HuH-7.5 (cell line): Measurements from ENCODE around the gene DYRK1B.
A peak's percentile ranks its signal among the peaks of the same experiment; 100 is the strongest.

Experiments
- DNase-seq: peaks from one replicate; pipeline ENCODE4 v3.0.0; 2011; ENCODE audit warnings: low spot score

DYRK1B gene

GRCh38 chr19:39858541-39858940, 24.6 kb upstream of the DYRK1B start:
- no peak for DNase-seq

- DNase-seq, result no peak
Observed at GRCh38 chr19:39852882-39853281, 18.9 kb upstream of the DYRK1B start.

- no peak for DNase-seq
Observed at GRCh38 chr19:39850892-39851291, 16.9 kb upstream of the DYRK1B start.

GRCh38 chr19:39848392-39848791, 14.4 kb upstream of the DYRK1B start:
- no peak for DNase-seq

GRCh38 chr19:39847525-39847924, 13.6 kb upstream of the DYRK1B start:
- no peak for DNase-seq

- no peak for DNase-seq
Observed at GRCh38 chr19:39846678-39847486, 12.9 kb upstream of the DYRK1B start.

- peak; percentile 99 for DNase-seq
Observed at GRCh38 chr19:39845933-39846677, 12.1 kb upstream of the DYRK1B start, which contains the start of gene FBL. FBL (minus strand) TSS chr19:39846379; CDS start chr19:39846300, 79 bp downstream.

- DNase-seq, result peak; percentile 67
Observed at GRCh38 chr19:39845584-39845932, 11.6 kb upstream of the DYRK1B start.

GRCh38 chr19:39845172-39845571, 11.2 kb upstream of the DYRK1B start:
- DNase-seq, result no peak

- DNase-seq, result no peak
Observed at GRCh38 chr19:39843919-39844793, 10.2 kb upstream of the DYRK1B start.

- DNase-seq, result no peak
Observed at GRCh38 chr19:39842693-39843435, 8.9 kb upstream of the DYRK1B start.

GRCh38 chr19:39841041-39841440, 7.1 kb upstream of the DYRK1B start:
- DNase-seq, result no peak

- no peak for DNase-seq
Observed at GRCh38 chr19:39840492-39840891, 6.5 kb upstream of the DYRK1B start.

GRCh38 chr19:39839678-39840327, 5.8 kb upstream of the DYRK1B start:
- no peak for DNase-seq

- DNase-seq, result no peak
Observed at GRCh38 chr19:39838569-39838968, 4.6 kb upstream of the DYRK1B start.

- no peak for DNase-seq
Observed at GRCh38 chr19:39837978-39838377, 4.0 kb upstream of the DYRK1B start.

- DNase-seq, result no peak
Observed at GRCh38 chr19:39834287-39834841, 402 bp upstream of the DYRK1B start.

GRCh38 chr19:39833160-39833463, 850 bp downstream of the DYRK1B start:
- DNase-seq, result no peak

- no peak for DNase-seq
Observed at GRCh38 chr19:39832341-39833083, 1.4 kb downstream of the DYRK1B start.

- DNase-seq, result no peak
Observed at GRCh38 chr19:39831679-39832078, 2.3 kb downstream of the DYRK1B start.
